ENCODE results near the gene LEKR1.

LEKR1 gene

GRCh38 chr3:157051591-157051990 lies 225.4 kb downstream of the LEKR1 start:
- H3K9me3 ChIP-seq (replicated peaks; ENCODE audit: insufficient read depth, low read length) = no peaks in the 10 kb centered on the region
- no peaks in the 10 kb centered on the region for H3K79me2 ChIP-seq (ENCODE audit: low read length)
- TF ChIP-seq CTCF (IDR thresholded peaks at IDR 0.05; ENCODE audit: low read length) (no peak), EZH2phosphoT487 (IDR thresholded peaks at IDR 0.05; ENCODE audit: low read length) (no peak), EZH2 (optimal IDR thresholded peaks at IDR 0.05; ENCODE audit: low read depth, low read length) (no peak)
- H3F3A ChIP-seq (ENCODE audit: insufficient read depth, low read length) = peaks cover 5% of the 10 kb centered on the region; the same call in 1 of the 2 replicates
- H3K9ac ChIP-seq (ENCODE audit: low read length) = no peak overlapping the region
- H4K20me1 ChIP-seq (ENCODE audit: insufficient read depth, low read length) = no peaks in the 10 kb centered on the region
- DNase-seq = no peak
- no peak overlapping the region for H3K4me3 ChIP-seq (ENCODE audit: low read length)
- H3K27me3 ChIP-seq (replicated peaks; ENCODE audit: insufficient read depth, low read length) = no peaks in the 10 kb centered on the region
- no peaks in the 10 kb centered on the region for H3K9me2 ChIP-seq (replicated peaks; ENCODE audit: insufficient read depth, low read length)
- H3K4me1 ChIP-seq (ENCODE audit: low read length) = peaks cover 13% of the 10 kb centered on the region
- no peak overlapping the region for H2AFZ ChIP-seq (ENCODE audit: low read length)
- H3K27ac ChIP-seq (ENCODE audit: low read length) = no peak overlapping the region
- no peak overlapping the region for H3K4me2 ChIP-seq (ENCODE audit: low read depth, low read length)
- H3K36me3 ChIP-seq (replicated peaks; ENCODE audit: insufficient read depth, low read length) = no peaks in the 10 kb centered on the region

- H3K27me3 ChIP-seq (replicated peaks; ENCODE audit: insufficient read depth, low read length) = no peaks in the 10 kb centered on the region
- H3K27ac ChIP-seq (ENCODE audit: low read length) = no peak overlapping the region
- no peaks in the 10 kb centered on the region for H3K79me2 ChIP-seq (ENCODE audit: low read length)
- H3K36me3 ChIP-seq (replicated peaks; ENCODE audit: insufficient read depth, low read length) = no peaks in the 10 kb centered on the region
- H3K9me2 ChIP-seq (replicated peaks; ENCODE audit: insufficient read depth, low read length) = no peaks in the 10 kb centered on the region
- H3F3A ChIP-seq (ENCODE audit: insufficient read depth, low read length) = no peaks in the 10 kb centered on the region
- H3K4me3 ChIP-seq (ENCODE audit: low read length) = no peak overlapping the region
- H2AFZ ChIP-seq (ENCODE audit: low read length) = no peak overlapping the region
- no peaks in the 10 kb centered on the region for H4K20me1 ChIP-seq (ENCODE audit: insufficient read depth, low read length)
- H3K9ac ChIP-seq (ENCODE audit: low read length) = no peak overlapping the region
- H3K9me3 ChIP-seq (replicated peaks; ENCODE audit: insufficient read depth, low read length) = no peaks in the 10 kb centered on the region
- DNase-seq = no peak
- H3K4me1 ChIP-seq (ENCODE audit: low read length) = no peaks in the 10 kb centered on the region
- TF ChIP-seq EZH2phosphoT487 (IDR thresholded peaks at IDR 0.05; ENCODE audit: low read length) = no peak
- no peak for TF ChIP-seq CTCF (IDR thresholded peaks at IDR 0.05; ENCODE audit: low read length)
- TF ChIP-seq EZH2 (optimal IDR thresholded peaks at IDR 0.05; ENCODE audit: low read depth, low read length) = no peak
- no peak overlapping the region for H3K4me2 ChIP-seq (ENCODE audit: low read depth, low read length)
Observed at GRCh38 chr3:157056035-157056434, 229.9 kb downstream of the LEKR1 start.

GRCh38 chr3:157058392-157059071 lies 232.4 kb downstream of the LEKR1 start:
- TF ChIP-seq EZH2 (optimal IDR thresholded peaks at IDR 0.05; ENCODE audit: low read depth, low read length) (no peak), EZH2phosphoT487 (IDR thresholded peaks at IDR 0.05; ENCODE audit: low read length) (no peak), CTCF (IDR thresholded peaks at IDR 0.05; ENCODE audit: low read length) (no peak)
- H3K4me3 ChIP-seq (ENCODE audit: low read length) = no peak overlapping the region
- H3K27ac ChIP-seq (ENCODE audit: low read length) = no peak overlapping the region
- no peak overlapping the region for H3K9ac ChIP-seq (ENCODE audit: low read length)
- H3K79me2 ChIP-seq (ENCODE audit: low read length) = no peaks in the 10 kb centered on the region
- H3K4me1 ChIP-seq (ENCODE audit: low read length) = peaks cover 1% of the 10 kb centered on the region; the same call in 1 of the 2 replicates
- H3K4me2 ChIP-seq (ENCODE audit: low read depth, low read length) = no peak overlapping the region
- no peaks in the 10 kb centered on the region for H3F3A ChIP-seq (ENCODE audit: insufficient read depth, low read length)
- no peaks in the 10 kb centered on the region for H3K9me2 ChIP-seq (replicated peaks; ENCODE audit: insufficient read depth, low read length)
- no peaks in the 10 kb centered on the region for H3K27me3 ChIP-seq (replicated peaks; ENCODE audit: insufficient read depth, low read length)
- H2AFZ ChIP-seq (ENCODE audit: low read length) = no peak overlapping the region
- no peaks in the 10 kb centered on the region for H4K20me1 ChIP-seq (ENCODE audit: insufficient read depth, low read length)
- H3K36me3 ChIP-seq (replicated peaks; ENCODE audit: insufficient read depth, low read length) = no peaks in the 10 kb centered on the region
- DNase-seq = no peak
- no peaks in the 10 kb centered on the region for H3K9me3 ChIP-seq (replicated peaks; ENCODE audit: insufficient read depth, low read length)
